HG03558 (cell line): ENCODE measurements around the gene GRM1.

Experiments
- ATAC-seq: cut with Tn5 transposase; IDR thresholded peaks from one replicate; pipeline ENCODE4 v1.9.1; 2021; ENCODE audit warnings: moderate number of reproducible peaks; ENCODE audit not compliant: unreplicated experiment; ENCODE audit errors: extremely low read depth

GRM1 gene

GRCh38 chr6:146305951-146306350, 277.1 kb downstream of the GRM1 start:
- ATAC-seq: no peak

GRCh38 chr6:146310628-146311027, 281.8 kb downstream of the GRM1 start:
- ATAC-seq: no peak

- ATAC-seq: no peak
Measured at GRCh38 chr6:146311079-146311478, 282.2 kb downstream of the GRM1 start.

- ATAC-seq: no peak
Measured at GRCh38 chr6:146312608-146313007, 283.7 kb downstream of the GRM1 start.

- ATAC-seq: no peak
Measured at GRCh38 chr6:146315381-146316174, 286.7 kb downstream of the GRM1 start.

GRCh38 chr6:146316175-146316495, 287.3 kb downstream of the GRM1 start:
- ATAC-seq: no peak

- no peak for ATAC-seq
Measured at GRCh38 chr6:146331013-146331412, 302.2 kb downstream of the GRM1 start.

GRCh38 chr6:146335336-146335735, 306.5 kb downstream of the GRM1 start:
- no peak for ATAC-seq

- ATAC-seq: no peak
Measured at GRCh38 chr6:146336191-146336590, 307.3 kb downstream of the GRM1 start.

- ATAC-seq: no peak
Measured at GRCh38 chr6:146337376-146337775, 308.5 kb downstream of the GRM1 start.

GRCh38 chr6:146339716-146340115, 310.9 kb downstream of the GRM1 start:
- ATAC-seq: no peak

- no peak for ATAC-seq
Measured at GRCh38 chr6:146341493-146342230, 312.8 kb downstream of the GRM1 start.

GRCh38 chr6:146345598-146345997, 316.7 kb downstream of the GRM1 start:
- ATAC-seq: no peak

- ATAC-seq: no peak
Measured at GRCh38 chr6:146347090-146347489, 318.2 kb downstream of the GRM1 start.

GRCh38 chr6:146347690-146348089, 318.8 kb downstream of the GRM1 start:
- ATAC-seq: no peak

GRCh38 chr6:146351018-146351417, 322.2 kb downstream of the GRM1 start:
- ATAC-seq: no peak

- ATAC-seq: no peak
Measured at GRCh38 chr6:146352163-146352562, 323.3 kb downstream of the GRM1 start.

GRCh38 chr6:146354451-146354850, 325.6 kb downstream of the GRM1 start:
- ATAC-seq: no peak

GRCh38 chr6:146355521-146356100, 326.7 kb downstream of the GRM1 start:
- ATAC-seq: no peak

GRCh38 chr6:146357578-146358430, 328.9 kb downstream of the GRM1 start:
- ATAC-seq: peak; percentile 41
